Skeletal muscle satellite cell (primary cell): ENCODE results near the gene GUCA1A.

Experiments
- H3K27me3 ChIP-seq: 2 replicates; pipeline ENCODE4 v1.7.0; 2013; ENCODE audit warnings: low read length; ENCODE audit not compliant: control insufficient read depth, insufficient read depth
- H3K36me3 ChIP-seq: 2 replicates; pipeline ENCODE4 v1.7.0; 2013; ENCODE audit warnings: mild to moderate bottlenecking, control low read depth, low read length; ENCODE audit not compliant: insufficient read depth
- H3K4me1 ChIP-seq: 2 replicates; pipeline ENCODE4 v1.7.0; 2013; ENCODE audit warnings: low read length; ENCODE audit not compliant: control insufficient read depth, insufficient read depth
- H3K4me2 ChIP-seq: 2 replicates; pipeline ENCODE4 v1.7.0; 2013; ENCODE audit warnings: mild to moderate bottlenecking, low read length
- H3K4me3 ChIP-seq: 2 replicates; pipeline ENCODE4 v1.7.0; 2013; ENCODE audit warnings: low read length
- H3K9ac ChIP-seq: 2 replicates; pipeline ENCODE4 v1.7.0; 2013; ENCODE audit warnings: mild to moderate bottlenecking, low read depth, low read length, moderate library complexity
- H3K9me3 ChIP-seq: replicated peaks from 2 replicates; pipeline ENCODE4 v1.7.0; 2013; ENCODE audit warnings: mild to moderate bottlenecking, control low read depth, low read length

GUCA1A gene

GRCh38 chr6:42228305-42228704 is 55.1 kb downstream of the GUCA1A start:
- H3K36me3 ChIP-seq, result no peaks in the 10 kb centered on the region
- H3K27me3 ChIP-seq, result no peaks in the 10 kb centered on the region
- no peak overlapping the region for H3K9ac ChIP-seq
- no peak overlapping the region for H3K4me3 ChIP-seq
- H3K4me2 ChIP-seq, result no peak overlapping the region
- H3K4me1 ChIP-seq, result peaks cover 36% of the 10 kb centered on the region
- H3K9me3 ChIP-seq, result no peaks in the 10 kb centered on the region
